ENCODE results near the gene SRGAP2C.
"Not testable (repeated sequence)": the region's sequence is repeated elsewhere in the genome, so short reads cannot be mapped to it uniquely, and the experiment has no call there.

SRGAP2C gene

DNA sequence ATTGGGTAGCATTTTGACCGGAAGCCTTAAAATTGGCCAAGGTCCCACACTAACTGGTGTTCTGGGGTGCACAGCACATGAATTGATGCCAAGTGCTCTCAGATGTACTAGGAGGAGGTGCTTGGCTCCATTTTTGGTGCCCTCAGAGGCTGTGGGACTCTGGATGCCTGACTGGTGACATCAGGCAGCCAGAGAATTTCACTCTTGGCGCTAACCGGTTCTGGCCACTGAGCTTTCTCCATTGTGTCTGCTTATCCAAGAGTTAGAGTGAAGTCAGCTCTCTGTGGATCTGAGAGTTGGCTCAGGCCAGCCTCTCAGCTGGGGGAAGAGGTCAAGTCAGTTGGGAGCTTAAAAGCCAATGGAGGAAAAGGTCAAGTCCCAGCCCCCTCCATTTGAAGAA, 200.4 kb downstream of the SRGAP2C start:
- not testable (repeated sequence) for H3K4me1 ChIP-seq (ENCODE audit: insufficient read depth, low read length); H3K36me3 ChIP-seq (ENCODE audit: insufficient read depth, low read length); H3K27me3 ChIP-seq (ENCODE audit: control insufficient read depth in 1 of 2, insufficient read depth in 2 of 2, low read length in 2 of 2); H3K9ac ChIP-seq (ENCODE audit: low read length); H3K4me3 ChIP-seq (ENCODE audit: low read depth in 1 of 2, low read length in 2 of 2); H3K27ac ChIP-seq (ENCODE audit: low read depth, low read length); H3K9me3 ChIP-seq (ENCODE audit: low read length)

DNA sequence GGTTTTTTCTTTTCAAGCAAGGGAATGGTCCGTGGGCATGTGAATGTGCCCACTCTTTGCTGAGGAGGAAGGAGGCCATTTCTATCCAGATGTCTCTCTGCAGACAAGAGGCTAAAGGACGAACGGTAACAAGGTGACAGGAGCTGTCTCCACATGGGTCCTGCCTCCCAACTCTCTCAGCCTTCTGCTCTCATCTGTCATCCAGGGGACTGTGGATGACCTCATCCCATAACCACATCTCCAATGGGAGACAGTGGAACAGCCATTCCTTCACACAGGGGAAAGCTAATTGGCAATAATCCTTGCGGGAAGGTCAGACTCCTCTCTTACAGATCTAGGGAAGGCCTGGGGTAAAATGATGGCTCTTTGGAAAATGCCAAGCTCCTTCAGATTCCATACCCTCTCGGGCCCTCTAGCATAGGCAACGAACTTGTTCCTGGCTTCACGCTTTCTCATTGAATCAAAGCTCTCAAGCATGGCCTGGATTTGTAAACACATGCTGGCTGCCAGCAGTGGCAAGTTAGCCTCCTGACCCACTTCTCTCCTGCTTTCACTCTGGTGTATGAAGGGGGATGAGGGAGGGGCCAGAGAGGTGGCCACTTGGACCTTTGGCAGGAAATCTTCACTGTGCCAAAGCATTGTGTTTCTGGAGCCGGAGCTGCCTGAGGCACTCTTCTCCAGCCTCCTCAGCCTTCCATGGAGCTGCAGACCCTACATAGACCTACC, 201.0 kb downstream of the SRGAP2C start:
- not testable (repeated sequence) for H3K27ac ChIP-seq (ENCODE audit: low read depth, low read length); H3K4me3 ChIP-seq (ENCODE audit: low read depth in 1 of 2, low read length in 2 of 2); H3K9me3 ChIP-seq (ENCODE audit: low read length)

DNA sequence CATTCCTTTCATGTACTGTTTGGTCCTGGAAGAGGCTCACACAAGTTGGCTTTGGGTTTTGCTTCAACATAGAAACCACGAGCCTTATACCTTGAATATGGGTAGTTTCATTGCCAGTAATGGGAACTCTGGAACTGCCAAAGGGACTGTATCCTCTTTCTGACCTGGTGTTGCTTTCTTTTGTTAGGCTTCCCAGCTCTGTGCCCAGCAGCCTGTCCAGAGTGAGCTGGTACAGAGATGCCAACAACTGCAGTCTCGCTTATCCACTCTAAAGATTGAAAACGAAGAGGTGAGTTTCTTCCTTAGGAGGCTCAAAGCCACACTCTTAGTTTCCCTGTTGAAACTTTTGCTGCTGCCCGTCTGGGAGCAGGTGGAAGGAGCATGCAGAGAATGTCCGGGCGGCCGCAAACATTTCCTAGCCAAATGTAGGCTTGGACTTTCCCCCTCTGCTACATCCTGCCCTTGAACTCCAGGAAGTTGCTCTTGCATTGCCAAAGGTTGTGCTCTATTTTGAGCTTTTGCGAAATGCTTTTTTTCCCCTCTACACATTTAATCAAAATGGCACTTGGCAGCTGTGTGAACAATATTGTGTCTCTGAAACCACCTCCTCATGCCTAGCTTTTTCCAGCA, 201.7 kb downstream of the SRGAP2C start:
- H3K9ac ChIP-seq (ENCODE audit: low read length); H3K36me3 ChIP-seq (ENCODE audit: insufficient read depth, low read length); H3K4me1 ChIP-seq (ENCODE audit: insufficient read depth, low read length); H3K27ac ChIP-seq (ENCODE audit: low read depth, low read length); H3K27me3 ChIP-seq (ENCODE audit: control insufficient read depth in 1 of 2, insufficient read depth in 2 of 2, low read length in 2 of 2); H3K9me3 ChIP-seq (ENCODE audit: low read length); H3K4me3 ChIP-seq (ENCODE audit: low read depth in 1 of 2, low read length in 2 of 2): not testable (repeated sequence)

More for the DNA sequence above, 201.0 kb downstream of the SRGAP2C start:
- not testable (repeated sequence) for H3K36me3 ChIP-seq (ENCODE audit: insufficient read depth, low read length); H3K9ac ChIP-seq (ENCODE audit: low read length); H3K27me3 ChIP-seq (ENCODE audit: control insufficient read depth in 1 of 2, insufficient read depth in 2 of 2, low read length in 2 of 2); H3K4me1 ChIP-seq (ENCODE audit: insufficient read depth, low read length)

DNA sequence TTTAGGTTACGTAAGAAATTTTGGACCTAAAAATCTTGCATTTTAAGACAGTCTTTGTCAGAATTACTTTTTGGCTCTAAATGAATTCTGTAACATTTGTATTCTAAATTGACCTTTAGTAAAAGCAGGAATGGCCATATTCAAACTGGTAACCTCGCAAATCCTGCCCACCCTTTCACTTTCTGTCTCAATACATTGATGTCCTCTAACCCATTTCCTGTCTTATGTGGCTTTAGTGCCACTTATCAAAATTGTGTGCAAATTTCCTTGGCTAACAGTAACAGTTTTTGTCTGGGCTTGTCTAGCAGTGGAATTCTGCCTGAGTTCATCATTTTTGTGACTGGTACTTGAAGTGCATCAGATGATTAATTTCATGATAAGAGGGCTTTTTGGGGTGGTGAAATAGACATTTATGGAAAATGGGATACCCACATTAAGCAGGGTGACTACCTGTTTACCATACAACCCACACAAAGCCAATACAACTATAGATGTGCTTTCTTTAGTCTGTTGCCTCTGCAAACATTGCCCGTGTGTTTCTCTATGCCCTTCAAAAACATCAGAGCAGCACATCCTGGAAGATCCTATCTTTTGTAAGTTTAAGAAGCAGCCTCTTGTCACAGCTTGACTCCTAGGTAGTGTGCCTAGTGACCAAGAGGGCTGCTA, 205.3 kb downstream of the SRGAP2C start:
- H3K36me3 ChIP-seq (ENCODE audit: insufficient read depth, low read length); H3K27ac ChIP-seq (ENCODE audit: low read depth, low read length); H3K27me3 ChIP-seq (ENCODE audit: control insufficient read depth in 1 of 2, insufficient read depth in 2 of 2, low read length in 2 of 2); H3K4me3 ChIP-seq (ENCODE audit: low read depth in 1 of 2, low read length in 2 of 2); H3K9ac ChIP-seq (ENCODE audit: low read length); H3K9me3 ChIP-seq (ENCODE audit: low read length); H3K4me1 ChIP-seq (ENCODE audit: insufficient read depth, low read length): not testable (repeated sequence)

DNA sequence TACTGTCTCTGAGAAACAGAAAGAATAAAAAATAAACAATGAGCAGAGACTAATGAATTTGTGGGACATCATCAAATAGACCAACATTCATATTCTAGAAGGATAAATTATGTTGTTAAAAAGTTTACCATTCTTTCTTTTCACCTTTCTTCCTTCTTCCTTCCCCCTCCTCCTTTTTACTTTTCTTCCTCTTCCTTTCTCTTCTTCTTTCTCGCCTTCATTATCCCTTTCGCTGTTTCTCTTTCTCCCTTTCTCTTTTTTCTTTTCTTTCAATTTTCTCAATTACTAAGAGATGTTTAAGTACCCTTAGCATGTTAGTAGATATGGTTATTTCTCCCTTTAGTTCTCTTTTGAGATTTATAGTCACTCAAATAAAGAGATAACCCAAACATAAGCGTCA, 207.4 kb downstream of the SRGAP2C start:
- not testable (repeated sequence) for H3K4me3 ChIP-seq (ENCODE audit: low read depth in 1 of 2, low read length in 2 of 2); H3K27ac ChIP-seq (ENCODE audit: low read depth, low read length); H3K4me1 ChIP-seq (ENCODE audit: insufficient read depth, low read length); H3K27me3 ChIP-seq (ENCODE audit: control insufficient read depth in 1 of 2, insufficient read depth in 2 of 2, low read length in 2 of 2); H3K9ac ChIP-seq (ENCODE audit: low read length); H3K36me3 ChIP-seq (ENCODE audit: insufficient read depth, low read length); H3K9me3 ChIP-seq (ENCODE audit: low read length)

DNA sequence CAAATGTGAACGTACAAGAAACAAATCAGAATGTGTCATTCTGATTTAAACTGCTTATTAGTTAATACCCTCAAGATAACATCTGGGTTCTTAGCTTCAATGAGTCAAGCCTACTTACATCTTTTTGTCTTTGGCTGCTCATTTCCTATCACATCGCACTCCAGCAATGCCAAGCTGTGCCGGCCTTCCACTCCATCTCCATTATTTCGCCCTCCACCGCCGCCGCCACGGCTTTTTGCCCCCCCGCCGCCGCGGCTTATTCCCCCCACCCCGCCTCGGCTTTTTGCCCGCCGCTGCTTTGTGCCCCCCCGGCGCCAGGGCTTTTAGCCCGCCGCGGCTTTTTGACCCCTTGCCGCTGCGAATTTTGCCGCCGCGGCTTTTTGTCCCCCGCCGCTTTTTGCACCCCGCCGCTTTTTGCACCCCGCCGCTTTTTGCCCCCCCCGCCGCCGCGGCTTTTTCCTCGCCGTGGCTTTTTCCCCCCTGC, 211.0 kb downstream of the SRGAP2C start:
- not testable (repeated sequence) for H3K36me3 ChIP-seq (ENCODE audit: insufficient read depth, low read length); H3K4me1 ChIP-seq (ENCODE audit: insufficient read depth, low read length); H3K27me3 ChIP-seq (ENCODE audit: control insufficient read depth in 1 of 2, insufficient read depth in 2 of 2, low read length in 2 of 2); H3K9ac ChIP-seq (ENCODE audit: low read length); H3K9me3 ChIP-seq (ENCODE audit: low read length); H3K27ac ChIP-seq (ENCODE audit: low read depth, low read length); H3K4me3 ChIP-seq (ENCODE audit: low read depth in 1 of 2, low read length in 2 of 2)

DNA sequence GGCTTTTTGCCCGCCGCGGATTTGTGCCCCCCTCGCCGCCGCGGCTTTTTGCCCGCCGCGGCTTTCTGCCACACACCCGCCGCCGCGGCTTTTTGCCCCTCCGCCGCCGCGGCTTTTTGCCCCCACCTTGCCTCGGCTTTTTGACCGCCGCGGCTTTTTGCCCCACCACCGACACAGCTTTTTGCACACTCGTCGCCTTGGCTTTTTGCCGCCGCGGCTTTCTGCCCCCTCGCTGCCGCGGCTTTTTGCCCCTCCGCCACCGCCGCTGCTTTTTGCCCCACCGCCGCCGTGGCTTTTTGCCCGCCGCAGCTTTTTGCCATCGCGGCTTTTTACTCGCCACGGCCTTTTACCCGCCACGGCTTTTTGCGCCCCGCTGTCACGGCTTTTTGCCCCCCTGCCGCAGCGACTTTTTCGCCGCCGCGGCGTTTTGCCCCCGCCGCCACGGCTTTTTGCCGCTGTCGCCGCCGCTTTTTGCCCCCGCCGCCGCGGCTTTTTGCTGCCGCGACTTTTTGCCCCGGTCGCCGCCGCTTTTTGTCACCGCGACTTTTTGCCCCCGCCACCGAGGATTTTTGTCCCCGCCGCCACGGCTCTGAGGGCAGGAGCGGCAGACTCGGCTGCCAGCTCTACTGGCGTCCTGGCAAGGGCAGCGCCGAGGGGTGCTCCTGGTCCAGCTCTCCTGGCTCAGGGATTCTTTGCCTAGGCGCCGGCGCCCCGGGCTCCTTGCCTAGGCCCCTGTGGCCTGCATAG, 211.7 kb downstream of the SRGAP2C start:
- Histone ChIP-seq H3K27ac (ENCODE audit: low read depth, low read length) (peak overlapping the region; percentile 44), H3K4me3 (ENCODE audit: low read depth in 1 of 2, low read length in 2 of 2) (peak overlapping the region; percentile 35 to 47)
- H3K36me3 ChIP-seq (ENCODE audit: insufficient read depth, low read length); H3K27me3 ChIP-seq (ENCODE audit: control insufficient read depth in 1 of 2, insufficient read depth in 2 of 2, low read length in 2 of 2); H3K9ac ChIP-seq (ENCODE audit: low read length); H3K9me3 ChIP-seq (ENCODE audit: low read length); H3K4me1 ChIP-seq (ENCODE audit: insufficient read depth, low read length): not testable (repeated sequence)

DNA sequence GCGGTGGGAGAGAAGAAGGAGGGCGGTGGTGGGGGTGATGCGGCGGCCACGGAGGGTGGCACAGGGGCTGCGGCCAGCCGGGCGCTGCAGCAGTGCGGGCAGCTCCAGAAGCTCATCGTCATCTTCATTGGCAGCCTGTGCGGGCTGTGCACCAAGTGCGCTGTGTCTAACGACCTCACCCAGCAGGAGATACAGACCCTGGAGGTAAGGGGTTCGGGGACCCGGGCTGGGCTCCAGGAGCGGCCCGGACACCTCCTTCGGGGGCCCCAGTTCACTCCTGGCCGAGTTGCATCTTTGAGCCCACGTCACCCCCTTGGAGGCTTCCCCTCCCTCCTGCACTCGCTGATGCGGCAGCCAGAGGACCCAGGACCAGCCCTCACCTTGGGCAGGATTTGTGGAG, 212.3 kb downstream of the SRGAP2C start:
- H3K27ac ChIP-seq (ENCODE audit: low read depth, low read length); H3K9ac ChIP-seq (ENCODE audit: low read length); H3K4me1 ChIP-seq (ENCODE audit: insufficient read depth, low read length); H3K27me3 ChIP-seq (ENCODE audit: control insufficient read depth in 1 of 2, insufficient read depth in 2 of 2, low read length in 2 of 2); H3K36me3 ChIP-seq (ENCODE audit: insufficient read depth, low read length); H3K9me3 ChIP-seq (ENCODE audit: low read length): not testable (repeated sequence)
- peak overlapping the region; percentile 35 to 47 for H3K4me3 ChIP-seq (ENCODE audit: low read depth in 1 of 2, low read length in 2 of 2)

DNA sequence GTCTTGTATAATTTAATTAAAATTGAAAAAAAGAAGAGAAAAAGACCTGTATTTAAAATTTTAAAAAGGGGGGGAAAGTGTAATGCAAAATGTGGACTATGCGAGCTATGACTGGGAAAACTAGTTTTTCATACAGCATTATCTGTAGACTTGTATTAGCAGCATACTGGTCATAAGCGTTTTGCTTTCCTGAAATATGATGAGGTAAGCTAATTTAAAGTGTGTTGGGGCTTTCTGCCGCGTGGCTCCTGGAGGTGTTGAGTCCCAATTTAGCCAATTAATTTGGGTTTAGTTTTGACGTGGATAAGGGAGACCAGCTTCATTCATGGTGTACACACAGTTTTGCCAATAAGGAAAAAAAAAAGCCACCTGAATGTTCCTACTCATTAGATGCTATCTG, 214.4 kb downstream of the SRGAP2C start:
- H3K4me1 ChIP-seq (ENCODE audit: insufficient read depth, low read length); H3K4me3 ChIP-seq (ENCODE audit: low read depth in 1 of 2, low read length in 2 of 2); H3K36me3 ChIP-seq (ENCODE audit: insufficient read depth, low read length); H3K9me3 ChIP-seq (ENCODE audit: low read length); H3K27ac ChIP-seq (ENCODE audit: low read depth, low read length); H3K27me3 ChIP-seq (ENCODE audit: control insufficient read depth in 1 of 2, insufficient read depth in 2 of 2, low read length in 2 of 2); H3K9ac ChIP-seq (ENCODE audit: low read length): not testable (repeated sequence)

DNA sequence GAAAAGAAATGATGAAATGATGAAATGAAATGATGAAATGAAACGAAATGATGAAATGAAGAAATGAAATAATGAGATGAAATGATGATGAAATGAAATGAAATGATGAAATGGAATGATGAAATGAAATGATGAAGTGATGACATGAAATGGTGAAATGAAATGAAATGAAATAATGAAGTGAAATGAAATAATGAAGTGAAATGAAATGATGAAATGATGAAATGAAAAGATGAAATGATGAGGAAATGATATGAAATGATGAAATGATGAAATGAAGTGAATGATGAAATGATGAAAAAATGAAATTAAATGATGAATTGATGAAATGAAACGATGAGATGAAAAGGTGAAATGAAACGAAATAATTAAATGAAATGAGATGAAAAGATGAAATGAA, 215.3 kb downstream of the SRGAP2C start:
- not testable (repeated sequence) for H3K9me3 ChIP-seq (ENCODE audit: low read length); H3K27ac ChIP-seq (ENCODE audit: low read depth, low read length); H3K36me3 ChIP-seq (ENCODE audit: insufficient read depth, low read length); H3K4me3 ChIP-seq (ENCODE audit: low read depth in 1 of 2, low read length in 2 of 2); H3K4me1 ChIP-seq (ENCODE audit: insufficient read depth, low read length); H3K9ac ChIP-seq (ENCODE audit: low read length); H3K27me3 ChIP-seq (ENCODE audit: control insufficient read depth in 1 of 2, insufficient read depth in 2 of 2, low read length in 2 of 2)

DNA sequence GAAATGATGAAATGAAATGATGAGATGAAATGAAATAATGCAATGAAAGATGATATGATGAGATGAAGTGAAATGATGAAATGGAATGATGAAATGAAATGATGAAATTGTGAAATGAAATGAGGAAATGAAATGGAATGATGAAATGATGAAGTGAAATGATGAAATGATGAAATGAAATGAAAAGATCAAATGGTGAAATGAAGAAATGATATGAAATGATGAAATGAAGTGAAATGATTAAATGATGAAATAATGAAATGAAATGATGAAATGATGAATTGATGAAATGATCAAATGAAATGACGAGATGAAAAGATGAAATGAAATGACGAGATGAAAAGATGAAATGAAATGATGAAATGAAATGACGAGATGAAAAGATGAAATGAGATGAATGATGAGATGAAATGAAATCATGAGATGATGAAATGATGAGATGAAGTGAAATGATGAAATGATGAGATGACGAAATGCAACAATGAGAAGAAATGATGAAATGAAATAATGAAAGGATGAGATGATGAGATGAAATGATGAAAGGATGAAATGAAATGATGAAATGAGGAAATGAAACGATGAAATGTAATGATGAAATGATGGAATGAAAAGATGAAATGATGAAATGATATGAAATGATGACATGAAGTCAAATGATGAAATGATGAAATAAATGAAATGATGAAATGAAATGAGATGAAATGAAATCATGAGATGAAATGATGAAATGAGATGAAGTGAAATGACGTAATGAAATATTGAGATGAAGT, 216.0 kb downstream of the SRGAP2C start:
- not testable (repeated sequence) for H3K27me3 ChIP-seq (ENCODE audit: control insufficient read depth in 1 of 2, insufficient read depth in 2 of 2, low read length in 2 of 2); H3K9me3 ChIP-seq (ENCODE audit: low read length); H3K4me1 ChIP-seq (ENCODE audit: insufficient read depth, low read length); H3K4me3 ChIP-seq (ENCODE audit: low read depth in 1 of 2, low read length in 2 of 2); H3K9ac ChIP-seq (ENCODE audit: low read length); H3K27ac ChIP-seq (ENCODE audit: low read depth, low read length); H3K36me3 ChIP-seq (ENCODE audit: insufficient read depth, low read length)
